Measurements from ENCODE around the gene MIPOL1.

Gene MIPOL1

DNA sequence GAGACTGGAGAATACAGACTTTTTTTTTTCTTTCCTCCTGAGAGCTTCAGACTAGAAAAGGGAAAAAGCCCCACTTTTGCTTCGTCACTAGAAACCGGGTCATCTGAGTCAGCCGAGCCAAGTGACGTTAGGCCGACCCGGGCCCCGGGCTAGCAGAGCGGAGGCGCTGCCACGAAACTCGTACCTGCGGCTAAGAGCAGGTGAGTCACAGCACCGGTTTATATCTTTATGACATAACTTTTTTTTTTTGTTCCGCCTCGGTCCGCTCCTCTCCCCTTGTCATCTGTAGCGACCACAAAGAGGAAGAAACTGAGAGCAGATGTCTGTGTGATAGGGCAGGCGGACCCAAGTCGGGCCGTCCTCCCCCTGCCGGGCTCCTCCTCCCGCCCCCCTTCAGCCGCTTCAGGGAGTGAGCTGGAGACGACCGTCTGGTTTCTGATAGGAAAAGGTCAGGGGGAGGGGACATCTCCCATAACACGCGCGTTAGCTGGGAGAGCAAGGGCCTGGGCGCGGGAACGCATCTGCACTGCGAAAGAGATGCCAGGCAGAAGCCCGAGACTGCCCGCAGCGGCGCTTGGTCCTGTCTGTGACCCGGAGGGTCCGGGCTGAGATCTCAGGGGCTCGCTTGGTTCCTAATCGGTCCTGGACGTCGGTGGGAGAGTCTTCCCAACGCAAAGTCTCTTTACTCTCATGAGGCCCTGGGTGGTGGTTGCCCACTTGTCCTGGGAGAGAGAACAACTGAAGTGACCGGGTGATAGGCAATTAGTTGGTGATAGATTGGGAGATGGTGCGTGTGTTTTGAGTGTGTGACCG is 398.3 kb downstream of the MIPOL1 start:
- Histone ChIP-seq H3F3A (ENCODE audit: insufficient read depth, low read length) (no peaks in the 10 kb centered on the region), H3K79me2 (ENCODE audit: insufficient read depth, low read length) (no peaks in the 10 kb centered on the region), H3K27ac (ENCODE audit: low read depth, low read length, poor library complexity, severe bottlenecking) (no peak overlapping the region), H4K20me1 (ENCODE audit: insufficient read depth, low read length) (no peaks in the 10 kb centered on the region), H3K27me3 (ENCODE audit: insufficient read depth, low read length) (no peaks in the 10 kb centered on the region), H3K4me3 (ENCODE audit: low read depth, low read length, poor library complexity, severe bottlenecking) (no peak overlapping the region), H3K9me3 (ENCODE audit: low read length) (no peaks in the 10 kb centered on the region), H3K4me2 (ENCODE audit: low read length) (no peak overlapping the region), H3K9ac (ENCODE audit: low read length) (no peak overlapping the region), H3K36me3 (ENCODE audit: insufficient read depth, low read length) (no peaks in the 10 kb centered on the region), H2AFZ (ENCODE audit: low read length) (no peak overlapping the region), H3K4me1 (ENCODE audit: insufficient read depth, low read length, severe bottlenecking) (no peaks in the 10 kb centered on the region), H3K9me2 (ENCODE audit: low read depth, low read length) (no peaks in the 10 kb centered on the region)
- TF ChIP-seq EZH2 (IDR thresholded peaks at IDR 0.05; ENCODE audit: borderline replicate concordance, low read length), result no peak
- TF ChIP-seq, protein P1, sequence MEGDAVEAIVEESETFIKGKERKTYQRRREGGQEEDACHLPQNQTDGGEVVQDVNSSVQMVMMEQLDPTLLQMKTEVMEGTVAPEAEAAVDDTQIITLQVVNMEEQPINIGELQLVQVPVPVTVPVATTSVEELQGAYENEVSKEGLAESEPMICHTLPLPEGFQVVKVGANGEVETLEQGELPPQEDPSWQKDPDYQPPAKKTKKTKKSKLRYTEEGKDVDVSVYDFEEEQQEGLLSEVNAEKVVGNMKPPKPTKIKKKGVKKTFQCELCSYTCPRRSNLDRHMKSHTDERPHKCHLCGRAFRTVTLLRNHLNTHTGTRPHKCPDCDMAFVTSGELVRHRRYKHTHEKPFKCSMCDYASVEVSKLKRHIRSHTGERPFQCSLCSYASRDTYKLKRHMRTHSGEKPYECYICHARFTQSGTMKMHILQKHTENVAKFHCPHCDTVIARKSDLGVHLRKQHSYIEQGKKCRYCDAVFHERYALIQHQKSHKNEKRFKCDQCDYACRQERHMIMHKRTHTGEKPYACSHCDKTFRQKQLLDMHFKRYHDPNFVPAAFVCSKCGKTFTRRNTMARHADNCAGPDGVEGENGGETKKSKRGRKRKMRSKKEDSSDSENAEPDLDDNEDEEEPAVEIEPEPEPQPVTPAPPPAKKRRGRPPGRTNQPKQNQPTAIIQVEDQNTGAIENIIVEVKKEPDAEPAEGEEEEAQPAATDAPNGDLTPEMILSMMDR (IDR thresholded peaks at IDR 0.05; ENCODE audit: low read length), result no peak

DNA sequence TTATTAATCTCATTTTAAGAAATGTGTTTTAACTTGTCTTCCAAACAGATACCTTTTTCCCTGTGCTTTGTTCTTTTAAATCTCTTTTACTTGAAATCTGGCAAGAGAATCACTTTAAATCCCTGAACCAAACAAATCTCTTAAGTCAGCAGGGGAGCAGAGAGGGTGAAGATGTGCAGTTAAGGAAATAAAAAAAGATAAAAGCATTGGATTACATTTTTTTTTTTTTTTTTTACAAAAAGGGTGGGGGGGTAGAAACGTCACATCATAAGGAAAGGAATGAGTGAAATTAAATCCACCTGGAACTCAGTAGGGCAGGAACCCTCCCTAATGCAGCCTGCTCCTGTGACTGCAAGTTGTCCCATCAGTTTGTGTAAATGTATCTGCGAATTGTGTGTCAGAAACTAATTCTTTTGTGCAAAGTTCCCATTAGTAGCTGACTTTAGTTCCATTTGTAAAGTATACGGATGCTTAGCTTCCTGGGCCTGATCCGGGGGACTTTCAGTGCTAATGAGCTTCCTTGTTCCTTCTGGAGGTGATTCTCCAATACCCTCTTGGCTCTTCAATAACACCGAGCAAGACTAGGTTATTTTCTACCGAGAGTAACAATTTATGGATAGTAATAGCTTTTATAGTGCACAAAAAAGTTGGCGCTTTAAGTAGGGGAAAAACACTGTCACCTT is 399.2 kb downstream of the MIPOL1 start:
- H3K9ac ChIP-seq (ENCODE audit: low read length), result no peak overlapping the region
- H2AFZ ChIP-seq (ENCODE audit: low read length), result no peak overlapping the region
- no peaks in the 10 kb centered on the region for H3K79me2 ChIP-seq (ENCODE audit: insufficient read depth, low read length)
- no peaks in the 10 kb centered on the region for H3K27me3 ChIP-seq (ENCODE audit: insufficient read depth, low read length)
- no peaks in the 10 kb centered on the region for H3K36me3 ChIP-seq (ENCODE audit: insufficient read depth, low read length)
- H3K4me2 ChIP-seq (ENCODE audit: low read length), result no peak overlapping the region
- H3K27ac ChIP-seq (ENCODE audit: low read depth, low read length, poor library complexity, severe bottlenecking), result no peak overlapping the region
- H3F3A ChIP-seq (ENCODE audit: insufficient read depth, low read length), result no peaks in the 10 kb centered on the region
- no peaks in the 10 kb centered on the region for H4K20me1 ChIP-seq (ENCODE audit: insufficient read depth, low read length)
- no peak overlapping the region for H3K4me3 ChIP-seq (ENCODE audit: low read depth, low read length, poor library complexity, severe bottlenecking)
- H3K9me2 ChIP-seq (ENCODE audit: low read depth, low read length), result no peaks in the 10 kb centered on the region
- no peak for TF ChIP-seq EZH2 (IDR thresholded peaks at IDR 0.05; ENCODE audit: borderline replicate concordance, low read length)
- TF ChIP-seq, protein P1 (IDR thresholded peaks at IDR 0.05; ENCODE audit: low read length), result no peak
- no peaks in the 10 kb centered on the region for H3K9me3 ChIP-seq (ENCODE audit: low read length)
- no peaks in the 10 kb centered on the region for H3K4me1 ChIP-seq (ENCODE audit: insufficient read depth, low read length, severe bottlenecking)

DNA sequence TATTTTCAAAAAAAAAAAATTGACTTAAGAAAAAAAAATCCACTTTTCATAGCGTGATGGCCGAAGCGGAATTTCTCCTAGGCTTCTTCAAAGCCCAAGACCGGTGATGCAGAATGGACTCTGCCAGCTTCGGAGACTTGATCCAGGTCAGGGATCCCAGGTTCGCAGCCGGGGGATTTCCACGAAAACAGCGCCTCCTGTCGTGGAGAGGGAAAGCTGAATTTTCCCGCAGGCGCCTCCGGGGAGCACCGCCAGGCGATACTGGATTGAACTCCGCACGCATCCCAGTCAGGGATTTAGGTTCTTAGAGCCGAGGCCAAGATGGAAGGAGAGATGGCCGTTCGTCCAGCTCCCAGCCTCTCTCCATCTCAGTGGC is 399.8 kb downstream of the MIPOL1 start:
- Histone ChIP-seq H3K4me2 (ENCODE audit: low read length) (no peak overlapping the region), H3K27me3 (ENCODE audit: insufficient read depth, low read length) (no peaks in the 10 kb centered on the region), H3K9me3 (ENCODE audit: low read length) (no peaks in the 10 kb centered on the region), H3K27ac (ENCODE audit: low read depth, low read length, poor library complexity, severe bottlenecking) (no peak overlapping the region), H3K4me1 (ENCODE audit: insufficient read depth, low read length, severe bottlenecking) (no peaks in the 10 kb centered on the region), H3K9me2 (ENCODE audit: low read depth, low read length) (no peaks in the 10 kb centered on the region), H3K9ac (ENCODE audit: low read length) (no peak overlapping the region), H4K20me1 (ENCODE audit: insufficient read depth, low read length) (no peaks in the 10 kb centered on the region), H2AFZ (ENCODE audit: low read length) (no peak overlapping the region), H3K79me2 (ENCODE audit: insufficient read depth, low read length) (no peaks in the 10 kb centered on the region), H3K4me3 (ENCODE audit: low read depth, low read length, poor library complexity, severe bottlenecking) (no peak overlapping the region), H3F3A (ENCODE audit: insufficient read depth, low read length) (no peaks in the 10 kb centered on the region), H3K36me3 (ENCODE audit: insufficient read depth, low read length) (no peaks in the 10 kb centered on the region)
- TF ChIP-seq, protein P1 (IDR thresholded peaks at IDR 0.05; ENCODE audit: low read length), result no peak
- TF ChIP-seq EZH2 (IDR thresholded peaks at IDR 0.05; ENCODE audit: borderline replicate concordance, low read length), result no peak
